GM13977 (cell line): ENCODE measurements around the gene EGR1.
A peak's percentile ranks its signal among the peaks of the same experiment; 100 is the strongest.

ENCODE experiments used
- DNase-seq: peaks from one replicate; pipeline ENCODE4 v3.0.0; 2012; ENCODE audit warnings: low spot score
- in situ Hi-C: fragments of 300-500 bp; cut with MboI; formaldehyde crosslinking; loops from one replicate; pipeline ENCODE4 v1.12.0; 2022; ENCODE audit warnings: low sequenced_read_pairs, low pct_unique_long_range_greater_than_20kb, mixed read lengths, inconsistent platforms; ENCODE audit not compliant: unreplicated experiment
- TF ChIP-seq, protein P1 (sequence below): IDR thresholded peaks from 2 replicates; pipeline ENCODE4 v1.5.1; 2012; ENCODE audit warnings: mild to moderate bottlenecking, control low read depth; ENCODE audit not compliant: insufficient read depth; ENCODE audit errors: extremely low read depth, missing control alignments

EGR1 gene

DNA sequence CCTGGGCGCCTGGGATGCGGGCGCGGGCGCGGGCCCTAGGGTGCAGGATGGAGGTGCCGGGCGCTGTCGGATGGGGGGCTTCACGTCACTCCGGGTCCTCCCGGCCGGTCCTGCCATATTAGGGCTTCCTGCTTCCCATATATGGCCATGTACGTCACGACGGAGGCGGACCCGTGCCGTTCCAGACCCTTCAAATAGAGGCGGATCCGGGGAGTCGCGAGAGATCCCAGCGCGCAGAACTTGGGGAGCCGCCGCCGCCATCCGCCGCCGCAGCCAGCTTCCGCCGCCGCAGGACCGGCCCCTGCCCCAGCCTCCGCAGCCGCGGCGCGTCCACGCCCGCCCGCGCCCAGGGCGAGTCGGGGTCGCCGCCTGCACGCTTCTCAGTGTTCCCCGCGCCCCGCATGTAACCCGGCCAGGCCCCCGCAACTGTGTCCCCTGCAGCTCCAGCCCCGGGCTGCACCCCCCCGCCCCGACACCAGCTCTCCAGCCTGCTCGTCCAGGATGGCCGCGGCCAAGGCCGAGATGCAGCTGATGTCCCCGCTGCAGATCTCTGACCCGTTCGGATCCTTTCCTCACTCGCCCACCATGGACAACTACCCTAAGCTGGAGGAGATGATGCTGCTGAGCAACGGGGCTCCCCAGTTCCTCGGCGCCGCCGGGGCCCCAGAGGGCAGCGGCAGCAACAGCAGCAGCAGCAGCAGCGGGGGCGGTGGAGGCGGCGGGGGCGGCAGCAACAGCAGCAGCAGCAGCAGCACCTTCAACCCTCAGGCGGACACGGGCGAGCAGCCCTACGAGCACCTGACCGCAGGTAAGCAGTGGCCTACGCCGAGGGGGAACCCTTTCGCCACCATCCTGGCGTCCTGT lies at the start of gene EGR1:
TSS of gene EGR1 (plus strand) at position 219 of the 864 bp plus-strand sequence. CDS start at position 502, 283 bp downstream.
- peak; percentile 96 for DNase-seq
- TF ChIP-seq, protein P1, sequence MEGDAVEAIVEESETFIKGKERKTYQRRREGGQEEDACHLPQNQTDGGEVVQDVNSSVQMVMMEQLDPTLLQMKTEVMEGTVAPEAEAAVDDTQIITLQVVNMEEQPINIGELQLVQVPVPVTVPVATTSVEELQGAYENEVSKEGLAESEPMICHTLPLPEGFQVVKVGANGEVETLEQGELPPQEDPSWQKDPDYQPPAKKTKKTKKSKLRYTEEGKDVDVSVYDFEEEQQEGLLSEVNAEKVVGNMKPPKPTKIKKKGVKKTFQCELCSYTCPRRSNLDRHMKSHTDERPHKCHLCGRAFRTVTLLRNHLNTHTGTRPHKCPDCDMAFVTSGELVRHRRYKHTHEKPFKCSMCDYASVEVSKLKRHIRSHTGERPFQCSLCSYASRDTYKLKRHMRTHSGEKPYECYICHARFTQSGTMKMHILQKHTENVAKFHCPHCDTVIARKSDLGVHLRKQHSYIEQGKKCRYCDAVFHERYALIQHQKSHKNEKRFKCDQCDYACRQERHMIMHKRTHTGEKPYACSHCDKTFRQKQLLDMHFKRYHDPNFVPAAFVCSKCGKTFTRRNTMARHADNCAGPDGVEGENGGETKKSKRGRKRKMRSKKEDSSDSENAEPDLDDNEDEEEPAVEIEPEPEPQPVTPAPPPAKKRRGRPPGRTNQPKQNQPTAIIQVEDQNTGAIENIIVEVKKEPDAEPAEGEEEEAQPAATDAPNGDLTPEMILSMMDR: no peak
- in situ Hi-C loops: no loop called here

DNA sequence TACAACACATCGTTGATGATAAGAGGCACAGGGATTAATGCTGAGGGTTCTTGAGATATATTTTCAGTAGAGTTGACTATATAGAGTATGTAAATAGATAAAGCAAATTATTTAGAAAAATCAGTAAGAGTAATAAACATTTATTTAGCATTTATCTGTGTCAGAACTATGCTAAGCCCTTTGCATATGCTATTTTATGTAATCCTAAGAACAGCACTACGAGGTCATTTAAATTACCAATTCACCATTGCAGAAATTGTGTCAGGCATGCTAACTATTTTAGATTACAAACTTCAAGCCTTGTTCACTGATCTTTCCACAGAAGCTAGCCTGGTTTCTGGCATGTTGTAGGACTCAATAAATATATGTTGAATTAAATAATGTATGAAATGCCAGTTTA lies 46.8 kb upstream of the EGR1 start:
- TF ChIP-seq, protein P1: no peak
- in situ Hi-C loops: loop anchor here (25.0 kb wide), 1 partner anchor 231 kb away; the partner anchor contains the start of genes BRD8 and KIF20A
- DNase-seq: no peak

DNA sequence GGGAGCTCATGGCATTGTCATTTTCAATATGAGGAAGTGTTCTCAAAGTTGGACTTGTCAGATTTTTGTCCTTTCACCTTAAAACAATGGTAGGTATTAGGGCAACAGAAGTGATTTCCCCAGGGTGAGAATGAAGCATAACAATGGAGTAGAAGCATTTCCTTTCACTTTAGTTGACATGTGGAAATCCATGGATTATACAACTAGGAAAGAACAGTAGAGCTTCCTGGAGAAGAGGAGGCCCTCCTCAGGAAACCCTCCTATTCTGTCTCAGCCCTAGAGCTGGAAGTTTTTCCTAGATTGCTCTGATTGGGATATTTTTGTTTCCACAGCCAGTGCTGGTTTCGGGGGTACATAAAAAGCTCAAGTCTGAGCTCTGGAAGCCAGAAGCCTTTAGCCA lies 40.2 kb upstream of the EGR1 start:
- in situ Hi-C loops: no loop called here
- TF ChIP-seq, protein P1: no peak
- no peak for DNase-seq

DNA sequence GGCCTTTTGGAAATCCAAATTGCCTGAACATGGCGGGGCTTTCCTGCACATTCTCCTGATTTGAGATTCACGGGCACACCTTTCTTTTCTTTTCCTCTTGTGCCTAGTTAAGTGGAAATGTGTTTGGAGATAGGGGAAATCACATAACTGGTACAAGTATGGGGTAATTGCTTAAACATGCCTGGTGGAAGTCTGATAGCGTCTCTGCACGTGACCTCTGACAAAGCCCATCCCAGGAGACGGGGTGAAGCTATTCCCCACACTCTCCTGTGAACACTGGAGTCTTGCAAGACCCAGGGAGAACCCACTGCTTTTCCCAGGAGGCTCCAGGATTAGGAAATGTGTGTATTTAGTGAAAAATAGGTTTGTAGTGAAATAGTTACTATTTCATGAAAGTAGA lies 29.3 kb upstream of the EGR1 start:
- in situ Hi-C loops: no loop called here
- TF ChIP-seq, protein P1: no peak
- DNase-seq: no peak

DNA sequence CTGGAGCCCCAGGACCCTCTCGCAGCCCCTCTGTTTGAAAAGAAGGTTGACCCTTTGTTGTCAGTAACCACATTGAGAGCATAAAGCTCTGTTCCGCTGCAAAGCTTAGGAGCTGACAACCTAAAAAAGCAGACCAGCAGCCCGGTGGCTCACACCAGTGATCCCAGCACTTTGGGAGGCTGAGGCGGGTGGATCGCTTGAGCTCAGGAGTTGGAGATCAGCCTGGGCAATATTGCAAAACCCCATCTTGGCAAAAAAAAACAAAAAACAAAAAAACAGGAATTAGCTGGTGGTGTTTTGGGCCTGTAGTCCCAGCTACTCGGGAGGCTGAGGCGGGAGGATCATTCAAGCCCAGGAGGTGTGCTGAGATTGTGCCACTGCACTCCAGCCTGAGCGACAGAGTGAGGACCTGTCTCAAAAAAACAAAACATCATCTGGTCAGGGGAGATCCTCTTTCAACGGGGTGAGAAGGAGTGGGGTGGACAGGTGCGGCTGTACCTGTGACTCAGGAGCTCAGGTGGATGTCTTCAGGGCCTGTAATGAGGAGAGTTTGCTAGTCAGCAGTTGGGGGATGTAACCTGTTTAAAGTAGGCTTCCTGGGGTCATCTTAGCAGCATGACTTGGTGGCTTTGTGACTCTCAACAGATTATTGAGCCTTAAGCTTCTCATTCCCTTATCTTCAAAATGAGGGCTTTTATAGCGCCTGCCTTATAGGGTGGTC lies 27.1 kb upstream of the EGR1 start:
- no peak for DNase-seq
- in situ Hi-C loops: no loop called here

More for the DNA sequence above, 27.1 kb upstream of the EGR1 start:
- TF ChIP-seq, protein P1: no peak
